ENCODE measurements around the gene MAPK1.

DNA sequence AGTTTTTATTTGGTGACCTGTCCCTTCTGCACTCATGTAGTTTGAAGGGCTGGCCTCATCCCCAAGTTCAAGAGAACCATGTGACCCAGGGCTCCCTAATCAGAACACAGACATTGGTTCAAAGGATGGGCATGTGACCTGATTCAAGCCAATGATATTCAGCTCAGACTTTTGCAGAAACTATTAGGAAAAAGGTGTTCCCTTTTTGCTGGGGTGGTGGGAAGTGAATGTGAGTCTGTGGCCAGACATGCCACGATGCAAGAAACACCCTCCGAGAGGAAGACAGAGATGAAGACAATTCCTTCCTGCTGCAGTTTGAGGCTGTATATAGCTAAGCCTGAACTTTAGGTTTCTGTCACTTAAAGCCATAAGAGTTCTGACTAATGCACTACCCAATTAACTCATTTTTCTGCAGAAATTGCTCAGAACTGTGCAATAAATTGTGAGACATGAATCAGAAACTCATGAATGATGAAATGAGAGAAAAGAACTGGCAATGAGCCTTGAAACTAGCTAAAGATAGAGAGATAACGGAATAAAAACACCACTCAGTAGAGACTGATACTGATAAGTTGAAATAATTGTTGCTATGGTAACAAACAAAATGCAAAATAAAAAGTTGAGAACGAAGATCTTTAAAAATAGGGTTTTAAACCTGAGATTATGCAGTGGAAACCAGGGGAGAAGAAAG lies 9.2 kb upstream of the MAPK1 start:
- TF ChIP-seq CTCF (IDR thresholded peaks at IDR 0.05; ENCODE audit: low read length) (no peak), EZH2phosphoT487 (IDR thresholded peaks at IDR 0.05; ENCODE audit: low read length) (no peak)

All from MM.1S (cell line).